22Rv1 (cell line): ENCODE measurements around the gene GPATCH1.
A peak's percentile ranks its signal among the peaks of the same experiment; 100 is the strongest.

Experiments
- H3K27ac ChIP-seq: fragments of 450-650 bp; 2 replicates; pipeline ENCODE4 v1.5.1; 2017
- ZFX ChIP-seq: fragments of 450-650 bp; IDR thresholded peaks from 2 replicates; pipeline ENCODE4 v1.6.1; 2017; ENCODE audit warnings: antibody characterized with exemption, borderline replicate concordance
- TF ChIP-seq, protein P1 (sequence below): fragments of 450-650 bp; IDR thresholded peaks from 2 replicates; pipeline ENCODE4 v1.5.1; 2017; ENCODE audit warnings: mild to moderate bottlenecking

Gene GPATCH1

DNA sequence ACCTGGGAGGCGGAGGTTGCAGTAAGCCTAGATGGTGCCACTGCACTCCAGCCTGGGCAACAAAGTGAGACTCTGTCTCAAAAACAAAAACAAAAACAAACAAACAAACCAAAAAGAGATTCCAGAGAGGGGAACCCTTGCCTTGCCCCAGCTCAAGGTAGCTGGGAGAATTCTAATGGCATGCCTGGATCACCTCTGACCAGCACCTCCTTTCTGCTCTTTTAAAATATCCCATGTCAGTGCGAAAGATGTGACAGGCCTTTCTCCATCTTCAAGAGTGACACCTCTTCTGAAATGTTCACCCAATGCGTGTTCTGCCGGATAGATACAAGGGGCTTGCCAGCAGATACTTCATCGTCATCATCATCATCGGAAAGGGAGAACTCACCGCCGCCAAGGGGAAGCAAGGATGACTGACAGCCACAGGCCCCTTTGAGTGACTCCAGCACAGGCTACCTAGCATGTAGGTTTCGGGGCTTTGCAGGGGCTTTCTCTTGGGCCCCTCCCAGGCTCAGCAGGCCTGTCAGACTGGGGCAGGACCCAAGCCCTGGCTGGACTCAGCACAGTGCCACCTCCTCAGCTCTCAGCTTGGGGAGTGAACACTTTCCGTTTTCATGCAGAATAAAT lies 94.3 kb downstream of the GPATCH1 start:
- H3K27ac ChIP-seq = no peak overlapping the region

DNA sequence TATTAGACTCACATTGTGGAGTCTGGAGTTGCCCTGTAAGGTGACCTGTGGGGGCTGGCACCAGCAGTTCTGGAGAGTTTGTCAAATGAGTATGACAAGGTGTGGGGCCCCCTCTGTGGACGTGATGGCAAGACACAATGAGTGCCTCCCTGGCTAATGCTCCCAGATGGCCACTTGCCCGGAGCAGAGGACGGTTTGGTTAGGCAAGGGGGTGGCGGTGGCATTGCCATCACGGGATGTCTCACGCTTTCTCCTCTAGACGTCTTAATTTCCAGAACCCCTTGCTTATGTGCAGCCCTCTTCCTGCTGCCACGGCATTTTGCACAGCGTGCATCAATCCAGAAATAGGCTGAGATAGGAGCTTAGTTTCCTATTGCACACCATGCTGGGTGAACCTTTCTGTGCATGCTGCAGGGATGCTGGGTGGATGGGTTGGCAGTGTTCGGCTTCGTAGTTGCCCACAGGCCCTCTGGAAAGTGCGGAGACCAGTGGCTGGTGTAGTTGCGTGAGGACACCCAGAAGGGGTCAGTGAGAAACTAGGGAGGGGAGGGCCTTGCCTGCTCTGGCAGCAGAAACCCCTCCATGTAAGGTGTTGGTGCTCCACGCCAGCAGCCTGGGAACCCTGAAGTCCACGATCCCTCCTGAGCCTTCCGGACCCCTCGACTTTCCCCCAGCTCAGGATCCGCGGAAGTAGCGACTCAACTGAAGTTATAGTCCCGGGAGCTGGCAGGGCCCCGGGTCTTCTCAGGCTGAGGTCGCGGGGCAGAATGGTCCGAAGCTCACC lies 95.1 kb downstream of the GPATCH1 start:
- TF ChIP-seq, protein P1, sequence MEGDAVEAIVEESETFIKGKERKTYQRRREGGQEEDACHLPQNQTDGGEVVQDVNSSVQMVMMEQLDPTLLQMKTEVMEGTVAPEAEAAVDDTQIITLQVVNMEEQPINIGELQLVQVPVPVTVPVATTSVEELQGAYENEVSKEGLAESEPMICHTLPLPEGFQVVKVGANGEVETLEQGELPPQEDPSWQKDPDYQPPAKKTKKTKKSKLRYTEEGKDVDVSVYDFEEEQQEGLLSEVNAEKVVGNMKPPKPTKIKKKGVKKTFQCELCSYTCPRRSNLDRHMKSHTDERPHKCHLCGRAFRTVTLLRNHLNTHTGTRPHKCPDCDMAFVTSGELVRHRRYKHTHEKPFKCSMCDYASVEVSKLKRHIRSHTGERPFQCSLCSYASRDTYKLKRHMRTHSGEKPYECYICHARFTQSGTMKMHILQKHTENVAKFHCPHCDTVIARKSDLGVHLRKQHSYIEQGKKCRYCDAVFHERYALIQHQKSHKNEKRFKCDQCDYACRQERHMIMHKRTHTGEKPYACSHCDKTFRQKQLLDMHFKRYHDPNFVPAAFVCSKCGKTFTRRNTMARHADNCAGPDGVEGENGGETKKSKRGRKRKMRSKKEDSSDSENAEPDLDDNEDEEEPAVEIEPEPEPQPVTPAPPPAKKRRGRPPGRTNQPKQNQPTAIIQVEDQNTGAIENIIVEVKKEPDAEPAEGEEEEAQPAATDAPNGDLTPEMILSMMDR = no peak
- TF ChIP-seq ZFX = no peak
- peak overlapping the region; percentile 83 for H3K27ac ChIP-seq

More for the DNA sequence above, 94.3 kb downstream of the GPATCH1 start:
- TF ChIP-seq ZFX = no peak
- TF ChIP-seq, protein P1 = no peak

DNA sequence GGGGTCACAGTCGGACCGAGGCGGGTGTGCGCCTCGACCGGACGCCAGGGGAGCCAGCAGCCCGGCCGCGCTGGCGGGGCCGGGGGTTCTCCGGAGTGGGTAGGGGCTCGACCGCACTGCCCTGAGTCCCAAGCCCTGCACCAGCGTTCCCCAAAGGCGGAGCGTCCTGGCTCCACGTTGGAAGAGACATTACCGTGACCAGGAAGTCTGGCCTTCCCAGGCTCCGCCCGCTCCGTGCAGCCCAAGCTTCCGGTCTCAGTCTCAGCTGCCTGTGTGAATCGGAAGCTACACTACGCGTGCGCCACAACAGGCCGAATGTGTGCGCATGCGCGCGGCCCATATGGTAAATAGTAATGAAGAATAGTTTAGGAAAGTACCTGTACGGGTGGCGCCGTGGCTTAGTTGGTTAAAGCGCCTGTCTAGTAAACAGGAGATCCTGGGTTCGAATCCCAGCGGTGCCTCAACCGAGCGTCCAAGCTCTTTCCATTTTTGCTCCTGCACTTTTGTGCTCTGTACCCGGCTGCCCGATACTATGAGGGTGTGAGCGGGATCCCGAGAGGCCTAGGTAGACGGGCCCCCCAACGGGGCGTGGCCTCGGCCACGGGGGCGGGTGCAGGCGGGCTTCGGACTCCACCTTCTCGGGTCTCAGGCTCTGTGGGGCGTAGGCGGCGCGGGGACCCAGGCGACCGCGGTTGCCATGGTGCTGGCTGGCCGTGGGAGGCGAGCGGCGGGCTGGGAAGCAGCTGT lies 95.9 kb downstream of the GPATCH1 start:
- H3K27ac ChIP-seq = peak overlapping the region; percentile 83
- TF ChIP-seq ZFX = no peak
- TF ChIP-seq, protein P1 = no peak

DNA sequence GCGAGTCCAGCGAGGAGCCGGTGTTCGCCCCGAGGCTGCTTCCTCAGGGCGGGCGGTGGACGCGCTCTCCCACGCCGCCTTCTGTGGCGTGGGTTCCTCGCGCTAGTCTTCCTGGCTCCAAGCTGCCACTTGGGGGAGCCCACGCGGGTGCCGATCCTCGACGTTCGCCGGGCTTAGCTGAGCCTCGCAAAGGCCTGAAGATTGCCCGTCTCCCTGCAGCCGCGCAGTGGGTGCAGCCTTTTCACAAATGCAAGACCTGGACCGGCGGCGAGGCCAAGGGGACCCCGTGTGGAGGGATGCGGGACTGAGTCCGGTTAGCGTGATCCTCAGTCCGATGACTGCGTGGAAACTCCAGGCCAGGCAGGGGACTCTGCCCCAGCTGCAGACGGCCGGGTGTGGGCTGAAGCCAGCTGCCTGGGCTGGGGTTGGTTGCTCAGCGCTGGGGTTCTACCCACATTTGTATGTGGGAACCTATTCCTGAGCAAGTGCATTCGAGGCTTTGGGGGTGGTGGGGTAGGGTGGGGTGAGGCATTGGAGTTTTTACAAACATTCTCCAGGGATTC lies 96.5 kb downstream of the GPATCH1 start:
- no peak for TF ChIP-seq ZFX
- TF ChIP-seq, protein P1 = peak; percentile 56
- peak overlapping the region; percentile 83 for H3K27ac ChIP-seq
